Sigmoid colon (tissue), 4 donors: ENCODE results near the gene CLTA.
A peak's percentile ranks its signal among the peaks of the same experiment; 100 is the strongest.

Experiments
- CTCF ChIP-seq, 4 experiments: fragments of 450-650 bp in 3 of 4; fragments of 200-600 bp in 1 of 4; IDR thresholded peaks; one replicate each; pipeline ENCODE4 v1.5.1; 2016 to 2019; ENCODE audit warnings: antibody characterized with exemption in 4 of 4, mild to moderate bottlenecking in 3 of 4, moderate library complexity in 2 of 4
- POLR2AphosphoS5 ChIP-seq, 4 donors: sonication (generic); formaldehyde crosslinking; IDR thresholded peaks; one replicate each; pipeline ENCODE4 v1.6.1; 2017; ENCODE audit warnings: antibody characterized with exemption in 4 of 4

DNA sequence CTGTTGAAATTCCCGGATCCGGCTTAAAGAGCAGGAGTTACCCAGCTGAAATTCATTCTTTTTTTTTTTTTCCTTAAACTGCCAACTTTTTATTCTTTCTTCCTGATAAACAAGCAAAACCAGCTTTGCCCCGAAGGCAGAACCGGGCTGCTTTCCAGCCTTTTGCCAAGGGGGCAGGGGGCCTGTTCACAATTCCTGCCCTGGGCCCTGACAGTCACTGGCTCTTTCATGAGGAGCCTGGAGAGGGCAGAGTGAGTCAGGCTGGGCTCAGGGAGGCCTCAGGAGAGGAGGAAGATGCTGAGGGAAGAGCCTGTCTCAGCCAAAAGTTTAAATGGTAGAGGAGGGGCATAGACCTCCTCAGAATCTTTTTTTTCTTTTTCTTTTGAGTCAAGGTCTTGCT, 49.4 kb upstream of the CLTA start:
- TF ChIP-seq POLR2AphosphoS5 (IDR thresholded peaks at IDR 0.05) (no peak), CTCF (IDR thresholded peaks at IDR 0.05) (peak in 3 of 4 experiments; percentile 43 to 46 (median 45))
